Left lung (tissue), 10 donors: ENCODE data around the gene REG3G. TPM values are rescaled to one million over a fixed set of nuclear protein-coding genes. Genes with fewer than 3 reads are reported as not detected.

Source experiments
- ATAC-seq: fragments of 200-7000 bp; cut with Tn5 transposase; one replicate; pipeline ENCODE4 v1.9.1; 2020; ENCODE audit warnings: moderate library complexity
- DNase-seq, 4 donors: peaks; one replicate each; pipeline ENCODE4 v3.0.0-alpha.2; 2013 to 2020
- H3K27ac ChIP-seq, 2 donors: fragments of 200-600 bp; sonication (generic) in 1 of 2; one replicate each; pipeline versions ENCODE4 v1.5.0 to v1.8.0; 2020 to 2021
- H3K27me3 ChIP-seq, 2 donors: fragments of 200-600 bp; sonication (generic) in 1 of 2; one replicate each; pipeline versions ENCODE4 v1.5.0 to v1.8.0; 2020 to 2021
- H3K36me3 ChIP-seq, 2 donors: fragments of 200-600 bp; sonication (generic) in 1 of 2; one replicate each; pipeline versions ENCODE4 v1.5.0 to v1.8.0; 2020 to 2021
- H3K4me1 ChIP-seq, 2 donors: fragments of 200-600 bp; one replicate each; pipeline ENCODE4 v1.8.0; 2021
- H3K4me3 ChIP-seq, 2 donors: fragments of 200-600 bp; sonication (generic) in 1 of 2; one replicate each; pipeline versions ENCODE4 v1.5.0 to v1.8.0; 2020 to 2021; ENCODE audit warnings: mild to moderate bottlenecking in 1 of 2
- H3K9me3 ChIP-seq, 2 donors: fragments of 200-600 bp; sonication (generic) in 1 of 2; one replicate each; pipeline versions ENCODE4 v1.5.0 to v1.8.0; 2020 to 2021
- intact Hi-C, 2 donors: fragments of 100-400 bp; cut with DNase I; formaldehyde crosslinking; loops; one replicate each; pipeline versions ENCODE4 v1.11.2 to v1.14.2; 2022
- polyA plus RNA-seq, 6 donors: library from polyadenylated mRNA; unstranded; fragments of 120-200 nt; gene quantifications; one replicate each; pipeline ENCODE4 v1.2.1, GENCODE V29; 2013; ENCODE audit not compliant: insufficient read length in 6 of 6
- total RNA-seq, 2 donors: library from RNA; stranded (reverse); fragmentation: NEBNext Ultra II Directional; extraction: Animal tissue kit (Norgen Biotek cat#: 25700); gene quantifications; one replicate each; pipeline ENCODE4 v1.2.1, GENCODE V29; 2021
- TF ChIP-seq, protein P1 (sequence below), 2 donors: fragments of 200-600 bp; sonication (generic) in 1 of 2; IDR thresholded peaks; one replicate each; pipeline versions ENCODE4 v1.5.0 to v1.8.0; 2021; ENCODE audit warnings: antibody characterized with exemption in 2 of 2
- donor health status: DM: no; HTN: yes; CAD: no.
- donor health status: DM: no; HTN: no; CAD: no.

REG3G gene
- total and polyA plus RNA-seq, 8 donors = not detected

DNA sequence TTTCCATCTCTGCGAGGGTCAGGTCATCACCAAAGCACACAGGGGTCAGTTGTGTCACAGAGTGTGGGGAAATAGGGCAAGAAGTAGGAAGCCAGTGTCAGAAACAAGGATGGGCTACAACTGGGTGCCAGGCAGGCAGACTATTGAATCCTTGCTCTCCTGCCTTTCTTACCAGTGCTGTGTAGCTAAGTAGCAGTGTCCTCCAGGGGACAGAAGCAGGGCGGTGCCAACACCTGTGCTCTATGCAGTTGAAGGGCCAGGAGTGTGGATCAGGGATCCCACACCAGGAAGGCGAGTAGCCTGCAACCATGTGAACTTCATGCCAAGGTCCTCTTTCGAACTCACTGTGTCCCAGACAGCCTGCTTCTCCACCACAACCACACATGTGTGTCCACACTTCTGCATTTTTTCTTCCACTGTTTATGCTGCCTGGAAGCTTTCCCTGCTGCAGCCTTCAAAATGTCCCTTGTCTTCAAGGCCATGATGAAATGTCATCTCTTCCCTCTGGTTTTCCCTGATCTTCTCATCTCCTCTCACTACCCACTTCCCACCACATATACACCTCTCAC is 25.4 kb upstream of the REG3G start:
- ATAC-seq (no peak), DNase-seq (no peak)
- Histone ChIP-seq H3K27me3 (peaks cover 0 to 5% of the 10 kb centered on the region in 2 donors), H3K36me3 (no peaks in the 10 kb centered on the region), H3K9me3 (no peaks in the 10 kb centered on the region), H3K4me3 (no peak overlapping the region), H3K4me1 (no peaks in the 10 kb centered on the region), H3K27ac (no peak overlapping the region)
- TF ChIP-seq, protein P1, sequence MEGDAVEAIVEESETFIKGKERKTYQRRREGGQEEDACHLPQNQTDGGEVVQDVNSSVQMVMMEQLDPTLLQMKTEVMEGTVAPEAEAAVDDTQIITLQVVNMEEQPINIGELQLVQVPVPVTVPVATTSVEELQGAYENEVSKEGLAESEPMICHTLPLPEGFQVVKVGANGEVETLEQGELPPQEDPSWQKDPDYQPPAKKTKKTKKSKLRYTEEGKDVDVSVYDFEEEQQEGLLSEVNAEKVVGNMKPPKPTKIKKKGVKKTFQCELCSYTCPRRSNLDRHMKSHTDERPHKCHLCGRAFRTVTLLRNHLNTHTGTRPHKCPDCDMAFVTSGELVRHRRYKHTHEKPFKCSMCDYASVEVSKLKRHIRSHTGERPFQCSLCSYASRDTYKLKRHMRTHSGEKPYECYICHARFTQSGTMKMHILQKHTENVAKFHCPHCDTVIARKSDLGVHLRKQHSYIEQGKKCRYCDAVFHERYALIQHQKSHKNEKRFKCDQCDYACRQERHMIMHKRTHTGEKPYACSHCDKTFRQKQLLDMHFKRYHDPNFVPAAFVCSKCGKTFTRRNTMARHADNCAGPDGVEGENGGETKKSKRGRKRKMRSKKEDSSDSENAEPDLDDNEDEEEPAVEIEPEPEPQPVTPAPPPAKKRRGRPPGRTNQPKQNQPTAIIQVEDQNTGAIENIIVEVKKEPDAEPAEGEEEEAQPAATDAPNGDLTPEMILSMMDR (IDR thresholded peaks at IDR 0.05) = no peak
- intact Hi-C loops = no loop called here

GRCh38 chr2:79001285-79001684 is 24.2 kb upstream of the REG3G start:
- no peak for ATAC-seq
- no peak overlapping the region for H3K27ac ChIP-seq
- DNase-seq = no peak
- no peaks in the 10 kb centered on the region for H3K36me3 ChIP-seq
- H3K9me3 ChIP-seq = no peaks in the 10 kb centered on the region
- intact Hi-C loops = no loop called here
- no peak overlapping the region for H3K4me3 ChIP-seq
- no peaks in the 10 kb centered on the region for H3K4me1 ChIP-seq
- no peaks in the 10 kb centered on the region for H3K27me3 ChIP-seq
- TF ChIP-seq, protein P1 (IDR thresholded peaks at IDR 0.05) = no peak

- H3K36me3 ChIP-seq = no peaks in the 10 kb centered on the region
- no peaks in the 10 kb centered on the region for H3K9me3 ChIP-seq
Observed at GRCh38 chr2:79004680-79005079, 20.8 kb upstream of the REG3G start.

GRCh38 chr2:79005216-79005615 is 20.3 kb upstream of the REG3G start:
- DNase-seq (no peak), ATAC-seq (no peak)
- no peak overlapping the region for H3K27ac ChIP-seq
- H3K36me3 ChIP-seq = no peaks in the 10 kb centered on the region
- no peaks in the 10 kb centered on the region for H3K27me3 ChIP-seq
- H3K4me3 ChIP-seq = no peak overlapping the region
- intact Hi-C loops = no loop called here
- H3K4me1 ChIP-seq = no peaks in the 10 kb centered on the region
- TF ChIP-seq, protein P1 (IDR thresholded peaks at IDR 0.05) = no peak
- H3K9me3 ChIP-seq = no peaks in the 10 kb centered on the region

More at GRCh38 chr2:79004680-79005079, 20.8 kb upstream of the REG3G start:
- H3K27ac ChIP-seq = no peak overlapping the region
- intact Hi-C loops = no loop called here
- ATAC-seq (no peak), DNase-seq (no peak)
- H3K4me1 ChIP-seq = no peaks in the 10 kb centered on the region
- H3K4me3 ChIP-seq = no peak overlapping the region
- TF ChIP-seq, protein P1 (IDR thresholded peaks at IDR 0.05) = no peak
- no peaks in the 10 kb centered on the region for H3K27me3 ChIP-seq

GRCh38 chr2:79009388-79009787 is 16.1 kb upstream of the REG3G start:
- H3K36me3 ChIP-seq = no peaks in the 10 kb centered on the region
- intact Hi-C loops = no loop called here
- DNase-seq (no peak), ATAC-seq (no peak)
- no peak overlapping the region for H3K27ac ChIP-seq
- H3K9me3 ChIP-seq = no peaks in the 10 kb centered on the region
- no peak overlapping the region for H3K4me3 ChIP-seq
- H3K27me3 ChIP-seq = no peaks in the 10 kb centered on the region
- no peaks in the 10 kb centered on the region for H3K4me1 ChIP-seq
- TF ChIP-seq, protein P1 (IDR thresholded peaks at IDR 0.05) = no peak
